ENCODE data around the gene DNAH17.
A peak's percentile ranks its signal among the peaks of the same experiment; 100 is the strongest.
"Not testable (repeated sequence)": the region's sequence is repeated elsewhere in the genome, so short reads cannot be mapped to it uniquely, and the experiment has no call there.

Gene DNAH17

DNA sequence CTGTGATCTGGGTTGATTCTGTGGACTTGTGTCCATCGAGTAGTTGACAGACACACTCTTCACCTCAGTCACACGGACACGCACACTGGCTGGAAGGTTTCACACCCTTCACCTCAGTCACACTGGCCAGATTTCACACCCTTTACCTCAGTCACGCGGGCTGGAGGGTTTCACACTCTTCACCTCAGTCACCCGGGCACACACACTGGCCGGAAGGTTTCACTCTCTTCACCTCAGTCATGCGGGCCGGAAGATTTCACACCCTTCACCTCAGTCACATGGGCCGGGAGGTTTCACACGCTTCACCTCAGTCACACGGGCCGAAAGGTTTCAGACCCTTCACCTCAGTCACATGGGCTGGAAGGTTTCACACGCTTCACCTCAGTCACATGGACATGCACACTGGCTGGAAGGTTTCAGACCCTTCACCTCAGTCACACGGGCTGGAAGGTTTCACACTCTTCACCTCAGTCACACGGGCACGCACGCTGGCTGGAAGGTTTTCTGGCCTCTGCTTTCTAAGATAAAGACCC, 102.5 kb downstream of the DNAH17 start:
- DNase-seq, result peak; percentile 39 to 54

DNA sequence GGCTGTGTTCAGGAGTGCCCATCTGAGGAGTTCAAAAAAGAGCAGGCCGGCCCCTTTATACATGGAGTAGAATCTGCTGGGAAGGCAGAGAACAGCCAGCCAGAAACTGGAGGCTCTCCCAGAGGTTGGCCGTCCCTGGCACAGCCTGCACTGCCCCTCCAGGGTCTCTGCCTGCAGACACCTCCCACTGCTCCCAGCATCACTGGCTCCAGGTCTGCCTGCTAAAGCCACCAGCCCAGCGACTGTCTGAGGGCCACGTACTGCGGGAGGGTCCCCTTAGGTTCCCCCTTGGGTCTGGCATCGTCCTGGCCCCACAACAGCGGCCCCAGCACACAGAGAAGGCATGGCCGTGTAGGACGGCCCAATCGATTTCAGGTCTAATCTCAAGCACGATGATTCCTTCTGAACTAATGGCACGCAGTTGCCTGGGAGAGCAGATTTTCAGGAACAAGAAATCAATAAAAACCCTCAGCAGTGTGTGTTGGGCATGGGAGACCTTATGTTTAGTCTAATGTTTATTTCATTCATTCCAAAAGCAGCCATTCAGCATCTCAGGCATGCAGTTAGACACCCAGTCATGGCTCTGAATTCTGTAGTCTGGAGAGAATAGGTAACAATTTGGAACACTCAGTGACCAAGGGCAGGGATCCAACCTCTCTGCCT, 103.1 kb downstream of the DNAH17 start:
- no peak for DNase-seq

DNA sequence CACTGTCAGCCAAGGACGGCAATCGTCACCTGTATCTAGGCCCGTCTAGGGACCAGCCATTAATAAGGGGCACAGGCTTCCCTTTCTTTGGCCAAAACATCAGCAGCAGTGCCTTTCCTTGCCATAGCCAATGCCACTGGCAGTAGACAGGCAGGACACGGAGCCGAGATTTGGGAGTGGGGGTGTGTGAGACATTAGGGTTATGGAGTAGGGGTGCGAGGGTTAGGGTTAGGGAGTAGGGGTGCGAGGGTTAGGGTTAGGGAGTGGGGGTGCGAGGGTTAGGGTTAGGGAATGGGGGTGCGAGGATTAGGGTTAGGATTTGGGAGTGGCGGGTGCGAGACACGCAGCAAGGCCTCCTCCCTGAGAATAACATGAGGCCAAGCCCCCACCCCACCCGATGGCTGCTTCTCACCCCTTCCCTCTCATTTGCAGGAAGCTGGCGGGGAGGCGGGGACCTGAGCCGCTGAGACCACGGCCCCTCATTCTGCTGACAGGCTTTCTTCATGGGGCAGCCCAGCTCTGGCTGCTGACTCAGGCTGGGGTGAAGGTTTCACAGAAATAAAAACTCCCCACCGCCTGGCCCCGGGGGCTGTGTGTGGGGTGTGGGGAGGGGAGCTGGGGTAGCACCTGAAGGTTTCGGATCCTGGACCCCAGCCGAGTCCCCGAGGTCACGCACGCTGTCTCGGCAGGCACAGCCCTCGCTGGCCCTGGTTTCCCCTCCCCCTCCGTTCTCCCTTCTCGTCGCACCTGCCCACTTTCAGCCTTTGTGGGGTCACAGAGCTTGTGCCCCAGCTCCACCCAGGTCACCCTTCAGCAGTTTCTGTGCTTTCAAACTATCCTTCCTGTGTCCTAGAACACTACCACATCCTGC, 104.9 kb downstream of the DNAH17 start:
- no peak for DNase-seq

DNA sequence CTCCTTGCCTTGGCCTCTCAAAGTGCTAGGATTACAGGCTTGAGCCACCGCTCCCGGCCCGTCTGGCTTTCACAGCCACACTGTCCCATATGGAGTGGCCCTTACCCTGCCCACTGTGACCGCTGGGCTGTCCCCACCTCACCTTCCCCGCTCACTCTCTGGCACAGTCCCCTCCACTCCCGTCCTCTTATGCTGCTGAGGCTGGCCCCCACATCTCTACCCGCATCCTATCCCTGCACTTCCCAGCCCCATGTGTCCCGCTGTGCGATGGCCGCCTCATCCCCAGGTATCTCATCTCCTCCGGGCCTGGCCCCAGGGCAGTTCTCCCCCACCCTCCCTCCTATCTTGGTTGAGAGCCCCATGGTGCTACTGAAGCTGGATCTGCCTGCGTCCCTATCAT, 105.6 kb downstream of the DNAH17 start:
- no peak for DNase-seq

DNA sequence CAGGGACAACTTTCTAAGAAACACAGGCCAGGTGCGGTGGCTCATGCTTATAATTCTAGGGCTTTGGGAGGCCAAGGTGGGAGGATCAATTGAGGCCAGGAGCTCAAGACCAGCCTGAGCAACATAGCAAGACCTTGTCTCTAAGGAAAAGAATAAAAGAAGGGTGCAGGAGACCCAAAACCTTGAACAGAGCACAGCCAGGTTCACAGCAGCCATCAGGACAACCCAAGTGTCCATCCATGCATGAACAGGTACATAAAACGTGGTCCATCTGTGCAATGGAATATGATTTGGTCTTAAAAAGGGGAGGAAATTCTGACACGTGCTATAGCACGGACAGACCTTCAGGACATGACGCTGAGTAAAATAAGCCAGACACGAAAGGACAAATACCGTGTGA, 107.8 kb downstream of the DNAH17 start:
- DNase-seq, result no peak

DNA sequence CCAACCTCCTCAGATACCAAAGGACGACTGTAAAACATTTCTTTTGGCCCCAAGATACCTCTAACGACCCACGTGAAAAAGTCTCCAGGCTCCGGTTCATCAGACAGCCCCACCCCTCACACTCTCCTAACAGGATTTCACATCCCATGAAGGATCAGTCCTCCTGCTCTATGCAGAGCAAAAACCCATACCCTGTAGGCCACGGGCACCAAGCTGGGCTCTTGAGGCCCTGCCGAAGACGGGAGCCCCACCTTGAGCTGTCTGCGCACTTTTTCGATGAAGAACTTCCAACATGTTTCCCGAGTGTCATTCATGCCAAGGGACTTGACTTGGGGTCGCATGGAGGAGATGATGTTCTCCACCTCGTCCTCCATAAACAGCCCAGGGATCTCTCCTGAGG, 108.8 kb downstream of the DNAH17 start:
- no peak for DNase-seq

DNA sequence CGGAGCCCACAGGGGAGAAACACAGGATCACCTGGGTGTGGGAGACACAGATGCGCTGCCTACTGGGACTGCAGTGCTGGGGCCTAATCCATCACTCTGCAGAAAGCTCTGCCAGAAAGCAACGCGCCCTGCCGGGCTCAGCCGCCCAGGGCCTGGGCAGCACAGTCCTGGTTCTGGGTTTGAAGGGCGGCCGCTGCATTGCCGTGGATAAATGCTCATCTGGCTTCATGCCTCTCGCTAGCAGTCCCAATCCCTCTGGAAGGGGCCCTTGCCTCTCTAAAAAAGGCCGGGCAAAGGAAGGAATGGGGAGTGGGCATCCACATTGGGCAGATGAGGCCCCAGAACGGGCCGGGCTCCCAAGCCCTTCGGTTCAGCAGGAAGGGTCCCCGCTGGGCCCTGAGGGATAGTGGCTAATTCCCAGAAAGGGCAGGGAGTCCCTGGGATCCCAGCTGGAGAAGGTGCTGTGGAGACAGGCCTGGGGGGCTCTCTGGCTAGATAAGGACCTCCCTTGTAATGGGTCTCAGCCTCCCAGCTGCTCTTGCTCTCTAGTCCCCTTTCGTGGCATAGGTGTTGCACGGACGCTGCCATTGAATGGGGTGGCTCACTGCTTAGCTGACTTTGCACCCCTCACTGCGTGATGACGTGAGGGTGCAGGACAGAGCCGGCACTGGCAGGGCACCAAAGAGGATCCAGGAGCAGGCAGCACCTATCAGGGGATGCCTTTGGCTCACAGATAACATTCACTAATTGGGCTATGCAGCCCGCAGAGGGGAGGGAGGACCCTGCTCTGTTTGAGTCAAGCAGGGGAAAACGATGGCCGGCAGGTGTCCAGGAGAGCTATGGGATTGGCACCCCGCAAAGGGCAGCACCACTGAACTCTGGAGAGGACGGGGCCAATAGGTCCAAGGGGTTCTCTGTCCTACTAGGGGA, 110.1 kb downstream of the DNAH17 start:
- DNase-seq, result no peak

DNA sequence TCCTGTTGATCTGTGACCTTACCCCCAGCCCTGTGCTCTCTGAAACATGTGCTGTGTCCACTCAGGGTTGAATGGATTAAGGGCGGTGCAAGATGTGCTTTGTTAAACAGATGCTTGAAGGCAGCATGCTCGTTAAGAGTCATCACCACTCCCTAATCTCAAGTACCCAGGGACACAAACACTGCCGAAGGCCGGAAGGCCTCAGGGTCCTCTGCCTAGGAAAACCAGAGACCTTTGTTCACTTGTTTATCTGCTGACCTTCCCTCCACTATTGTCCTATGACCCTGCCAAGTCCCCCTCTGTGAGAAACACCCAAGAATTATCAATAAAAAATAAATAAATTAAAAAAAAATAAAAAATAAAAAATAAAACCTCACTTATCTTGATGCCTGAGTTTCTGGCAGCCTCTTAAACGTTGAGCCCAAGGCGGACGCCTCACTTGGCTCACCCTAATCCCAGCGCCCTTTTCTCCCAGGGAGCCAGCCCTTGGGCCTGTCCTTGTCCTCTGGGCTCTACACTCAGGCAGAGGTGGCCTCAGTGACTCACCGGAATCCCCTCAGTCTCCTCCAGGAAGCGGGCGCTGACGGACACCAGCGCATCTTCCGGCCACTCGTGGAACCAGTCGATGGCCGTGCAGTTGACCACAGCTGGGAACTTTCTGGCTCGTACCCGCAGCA, 110.9 kb downstream of the DNAH17 start:
- not testable (repeated sequence) for DNase-seq

DNA sequence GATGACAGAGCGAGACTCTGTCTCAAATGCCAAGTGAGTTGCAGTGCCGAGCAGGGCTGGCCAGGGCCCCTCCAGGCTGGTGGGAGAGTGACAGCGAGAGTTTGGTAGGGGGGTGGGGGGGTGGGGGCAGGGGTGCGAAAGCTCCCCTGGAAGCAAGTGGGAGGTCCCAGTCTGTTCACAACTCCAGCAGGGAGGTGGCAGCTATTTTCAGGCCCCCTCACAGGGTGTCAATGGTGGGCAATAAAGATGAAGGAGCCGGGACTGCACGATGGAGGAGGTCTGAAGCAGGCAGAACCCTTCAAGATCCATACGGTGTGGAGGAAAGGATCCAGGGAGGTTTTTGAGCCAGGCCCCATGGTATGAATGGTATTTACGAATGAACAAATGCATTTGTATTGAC, 115.0 kb downstream of the DNAH17 start:
- DNase-seq, result no peak

DNA sequence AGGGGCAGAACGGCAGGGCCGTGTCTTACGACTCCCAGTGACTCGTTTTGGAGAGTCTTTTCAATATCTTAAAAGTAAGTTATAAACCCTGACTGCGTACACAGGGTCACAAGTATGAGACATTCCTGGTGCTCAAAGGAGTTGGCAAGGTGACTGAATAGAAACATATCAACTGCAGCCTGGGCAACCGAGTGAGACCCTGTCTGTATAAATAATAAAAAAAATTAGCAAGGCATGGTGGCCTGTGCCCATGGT, 115.5 kb downstream of the DNAH17 start:
- DNase-seq, result no peak

DNA sequence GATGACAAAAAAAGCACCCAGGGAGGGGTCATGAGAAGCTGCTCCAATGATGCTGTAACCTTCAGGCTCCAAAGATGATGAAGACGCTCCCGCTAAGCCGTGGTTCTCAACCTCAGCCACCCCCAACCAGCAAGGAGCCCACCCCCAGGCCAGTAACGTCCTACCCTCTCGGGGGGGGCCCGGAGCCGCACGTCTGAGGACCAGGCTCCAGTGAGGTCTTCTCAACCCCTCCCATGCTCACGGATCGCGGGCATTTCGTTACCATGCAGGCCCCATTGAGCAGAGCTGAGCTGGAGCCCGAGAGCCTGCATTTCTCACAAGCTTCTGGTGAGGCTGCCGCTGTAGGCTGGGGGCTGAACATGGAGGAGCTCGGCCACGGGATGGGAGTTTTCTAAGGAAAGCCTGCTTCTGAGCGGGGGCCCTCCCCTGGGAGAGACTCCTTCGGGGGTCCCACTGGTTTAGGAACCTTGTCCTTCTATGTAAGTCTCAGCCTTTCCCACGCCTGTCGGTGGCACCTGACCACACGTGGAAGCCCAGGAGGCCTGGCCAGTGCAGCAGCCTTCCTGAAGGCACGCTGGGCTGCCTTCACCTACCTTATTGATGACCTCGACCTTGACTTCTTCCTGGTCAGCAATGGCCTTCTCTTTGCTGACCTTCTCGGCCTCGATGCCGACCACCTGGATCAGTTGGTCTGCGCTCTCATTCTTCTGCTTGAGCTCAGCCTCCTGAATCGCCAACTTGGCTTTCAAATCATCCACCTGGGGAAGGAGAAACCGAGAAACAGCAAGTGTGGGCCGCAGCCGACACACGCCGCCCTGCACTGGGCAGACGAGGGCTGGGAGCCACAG, 116.0 kb downstream of the DNAH17 start:
- DNase-seq, result no peak

DNA sequence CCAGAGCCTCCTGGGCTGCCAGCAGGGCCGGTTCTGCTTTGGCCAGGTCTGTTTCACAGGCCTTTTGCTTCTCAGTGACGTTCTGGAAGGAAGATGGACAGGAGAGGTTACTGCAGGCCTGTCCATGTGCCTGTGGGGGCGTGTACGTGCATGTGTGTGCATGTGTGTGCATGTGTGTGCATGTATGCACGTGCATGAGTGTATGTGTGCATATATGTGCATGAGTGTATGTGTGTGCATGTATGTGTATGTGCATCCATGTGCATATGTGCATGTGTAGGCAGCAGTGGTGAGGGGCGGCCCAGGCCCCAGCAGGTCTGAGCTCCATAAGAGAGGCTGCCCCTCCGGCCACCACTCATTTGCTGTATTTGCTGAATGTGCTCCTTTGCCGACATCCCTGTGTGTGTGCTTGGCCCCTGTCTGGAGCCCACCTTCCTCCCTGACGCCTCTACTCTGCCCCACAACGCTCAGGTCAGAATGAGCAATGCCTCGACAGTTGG, 117.0 kb downstream of the DNAH17 start:
- no peak for DNase-seq

DNA sequence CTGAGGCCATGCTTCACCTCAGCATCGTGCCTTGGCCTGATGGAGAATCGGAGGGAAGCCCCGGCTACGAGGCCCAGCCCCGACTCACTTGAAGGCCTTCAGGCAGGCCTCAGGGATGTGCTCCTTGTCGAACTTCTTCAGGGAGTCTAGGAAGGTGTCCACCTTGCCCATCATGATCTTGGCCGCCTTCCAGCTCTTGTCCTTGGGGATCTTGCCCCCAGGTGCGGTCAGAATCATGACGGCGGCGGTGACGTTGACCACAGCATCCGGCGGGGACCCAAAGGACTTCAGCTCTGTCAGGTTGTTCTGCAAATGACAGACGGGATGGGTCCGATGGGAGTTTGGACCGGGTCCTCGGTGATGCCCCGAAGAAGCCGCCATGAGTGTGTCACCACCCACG, 117.5 kb downstream of the DNAH17 start:
- DNase-seq, result no peak

DNA sequence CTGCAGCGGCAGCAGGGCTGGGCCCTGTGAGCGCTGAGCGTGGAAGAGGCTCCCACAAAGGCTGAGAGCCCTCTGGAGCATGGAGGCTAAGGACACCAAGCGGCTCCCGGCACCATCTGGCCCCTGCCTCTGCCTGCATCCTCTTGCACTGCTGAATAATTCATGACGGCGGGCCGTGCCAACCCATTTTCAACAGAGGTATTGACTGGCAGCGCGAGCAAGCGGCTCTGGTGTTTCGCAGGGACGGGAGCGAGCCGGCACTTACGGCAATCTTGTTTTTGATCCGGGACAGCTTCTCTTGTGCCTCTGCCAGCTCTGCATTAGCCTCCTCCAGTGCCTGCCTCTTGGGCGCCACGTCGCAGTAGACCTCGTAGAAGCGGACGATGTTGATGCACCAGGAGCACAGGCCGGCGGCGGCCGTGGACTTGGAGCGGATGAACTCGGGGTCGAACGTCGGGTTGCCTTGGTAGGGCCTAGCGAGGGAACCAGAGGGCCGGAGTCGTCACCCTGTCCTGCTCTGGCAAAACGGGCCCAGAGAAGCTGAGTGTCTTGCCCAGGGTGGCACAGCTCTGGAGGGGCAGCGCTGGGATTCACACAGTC, 118.4 kb downstream of the DNAH17 start:
- DNase-seq, result no peak

DNA sequence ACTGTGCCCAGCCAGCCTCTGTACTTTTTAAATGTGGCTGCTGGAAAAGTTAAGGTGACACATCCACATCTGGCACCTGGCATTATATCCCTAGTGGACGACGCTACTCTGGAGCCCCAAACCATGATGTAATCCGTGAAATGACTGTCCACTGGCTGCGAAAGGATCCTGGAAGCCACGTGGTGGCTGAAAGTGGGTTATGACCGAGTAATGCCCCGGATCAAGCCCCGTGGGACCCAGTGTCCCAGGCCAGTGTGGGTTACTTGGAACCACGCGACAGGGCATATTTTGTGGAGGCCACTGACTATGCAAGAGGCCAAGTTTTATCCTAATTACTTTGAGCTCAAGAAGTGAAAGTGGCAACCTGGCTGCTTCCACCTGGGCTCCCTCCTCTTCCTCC, 119.1 kb downstream of the DNAH17 start:
- no peak for DNase-seq

DNA sequence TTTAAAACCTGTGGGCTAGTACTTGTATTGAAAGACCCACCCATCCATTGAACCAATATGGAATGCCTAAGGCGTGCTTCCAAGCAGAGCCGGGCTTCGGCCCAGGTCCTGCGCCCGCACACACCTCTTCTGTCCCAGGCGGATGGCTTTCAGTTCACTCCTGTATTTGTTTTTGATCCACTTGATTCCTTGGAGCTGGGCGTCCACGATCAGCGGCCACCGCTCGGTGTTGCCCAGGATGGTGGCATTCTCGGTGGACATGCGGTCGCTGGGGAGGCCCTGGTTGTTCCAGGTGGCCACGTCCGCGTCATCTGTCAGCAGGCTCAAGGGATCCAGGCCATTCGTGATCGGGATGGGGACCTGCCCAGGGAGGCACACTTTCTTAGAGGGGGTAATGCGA, 122.8 kb downstream of the DNAH17 start:
- no peak for DNase-seq

DNA sequence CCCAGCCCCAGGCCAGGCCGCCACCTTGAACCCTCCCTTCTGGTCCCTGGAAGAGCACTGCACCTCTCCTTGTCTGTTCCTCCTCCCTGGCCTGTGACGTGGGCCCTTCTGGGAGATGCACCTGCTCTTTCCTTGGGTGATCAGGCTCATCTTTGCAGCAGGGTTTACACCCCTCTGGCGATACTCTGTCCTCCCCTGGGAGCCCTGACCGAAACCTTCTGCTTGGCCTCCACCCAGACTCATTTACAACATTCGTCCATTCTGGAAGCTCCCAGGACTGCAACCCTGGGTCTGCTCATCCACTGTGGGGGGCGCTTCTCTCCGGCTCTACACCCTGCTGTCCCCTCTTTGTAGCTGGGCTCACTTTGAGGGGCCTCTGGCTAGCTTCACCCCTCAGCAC, 125.4 kb downstream of the DNAH17 start:
- no peak for DNase-seq

DNA sequence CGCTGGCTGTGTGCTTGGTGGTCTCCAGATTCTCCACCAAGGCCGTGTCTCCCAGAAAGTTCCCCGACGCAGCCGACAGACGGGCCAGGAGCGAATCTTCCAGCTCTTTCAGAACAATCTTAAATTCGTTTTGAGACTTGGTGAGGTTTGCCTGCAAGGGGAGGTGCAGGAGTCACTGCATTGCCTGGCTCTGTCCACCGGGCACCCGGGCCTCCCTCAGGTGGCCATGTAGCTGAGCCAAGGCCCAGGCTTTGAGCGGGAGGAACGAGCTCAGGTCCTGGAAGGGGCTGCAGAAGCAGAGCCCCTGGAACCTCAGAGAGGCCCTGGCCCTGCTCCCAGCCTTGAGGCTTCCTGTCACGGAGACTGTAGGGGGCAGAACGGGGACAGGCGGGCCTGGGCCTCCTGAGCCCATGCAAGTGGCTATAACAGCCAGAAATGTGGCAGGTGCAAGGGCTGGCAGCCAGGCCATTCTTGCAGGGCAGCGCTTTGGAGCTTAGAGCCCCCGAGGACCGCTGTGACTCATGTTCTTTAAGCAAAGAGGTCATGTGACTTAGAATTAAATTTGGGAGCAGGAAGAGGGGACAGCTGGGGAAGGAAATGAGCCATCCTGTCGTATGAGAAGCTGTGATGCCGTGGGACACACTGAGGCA, 126.4 kb downstream of the DNAH17 start:
- DNase-seq, result no peak

DNA sequence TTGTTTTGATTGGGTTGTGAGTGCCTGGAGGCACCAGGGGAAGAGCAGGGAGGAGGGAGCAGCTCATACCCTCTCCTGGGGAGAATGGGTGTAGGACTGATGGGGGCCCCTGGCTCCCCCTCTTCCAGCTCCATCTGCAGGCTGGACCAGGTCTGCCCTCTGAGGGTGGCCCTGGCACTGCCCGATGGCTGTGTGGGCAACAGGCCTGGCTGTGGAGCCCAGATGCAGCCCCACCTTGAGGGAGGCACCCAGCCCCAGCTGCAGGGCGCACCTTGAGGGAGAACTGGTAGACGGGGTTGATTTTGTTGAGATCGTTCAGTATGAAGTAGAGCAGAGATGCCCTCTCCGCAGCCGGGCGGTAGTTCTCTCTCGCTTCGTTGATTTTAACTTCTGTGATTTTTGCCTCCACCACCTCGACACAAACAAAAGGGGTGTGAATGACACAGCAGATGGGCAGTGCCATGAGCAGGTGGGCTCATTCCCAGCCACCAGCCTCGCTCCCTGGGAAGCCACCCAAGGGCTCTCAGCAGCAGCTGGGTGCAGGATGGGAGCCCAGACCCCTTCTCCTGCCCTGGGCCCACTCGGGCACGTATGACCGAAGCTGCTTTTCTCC, 127.1 kb downstream of the DNAH17 start:
- no peak for DNase-seq

DNA sequence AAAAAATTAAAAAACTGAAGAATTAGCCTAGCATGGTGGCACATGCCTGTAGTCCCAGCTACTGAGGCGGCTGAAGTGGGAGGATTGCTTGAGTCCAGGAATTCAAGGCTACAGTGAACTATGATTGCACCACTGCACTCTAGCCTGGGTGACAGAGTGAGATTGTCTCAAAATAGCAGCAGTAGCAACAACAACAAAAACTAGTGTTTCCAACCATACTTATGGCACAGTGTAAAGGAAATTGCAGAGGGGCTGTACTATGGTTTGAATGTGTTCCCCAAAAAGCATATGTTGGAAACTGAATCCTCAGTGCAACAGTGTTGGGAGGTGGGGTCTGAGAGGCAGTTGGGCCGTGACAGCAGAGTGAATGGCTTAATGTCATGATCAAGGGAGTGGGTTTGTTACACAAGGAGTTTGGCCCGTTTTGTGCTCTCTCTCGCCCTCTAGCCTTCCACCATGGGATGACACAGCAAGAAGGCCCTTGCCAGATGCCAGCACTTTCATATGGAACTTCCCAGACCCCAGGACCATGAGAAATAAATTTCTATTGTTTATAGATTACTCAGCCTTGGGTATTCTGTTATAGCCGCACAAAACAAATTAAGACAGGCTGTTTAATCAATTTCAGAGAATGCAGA, 128.7 kb downstream of the DNAH17 start:
- no peak for DNase-seq

Measured in CD4-positive, alpha-beta T cell treated with Interferon alpha-2 for 1 hour (primary cell).